ENCODE measurements around the gene GPR161.

- TF ChIP-seq CTCF (IDR thresholded peaks at IDR 0.05) = no peak
- TF ChIP-seq POLR2A (IDR thresholded peaks at IDR 0.05) = no peak
Measured at GRCh38 chr1:168146160-168146539, 9.4 kb upstream of the GPR161 start.

Data from tibial nerve (tissue), 3 donors.